Kidney epithelial cell (primary cell): ENCODE results near the gene RASD2. TPM values are rescaled to one million over a fixed set of nuclear protein-coding genes. Genes with fewer than 3 reads are reported as not detected.

Experiments
- DNase-seq: peaks from one replicate; pipeline ENCODE4 v3.0.0-alpha.2; 2010; ENCODE audit warnings: low read depth
- H3K27me3 ChIP-seq: 2 replicates; pipeline ENCODE4 v1.6.0; 2011; ENCODE audit warnings: low read length; ENCODE audit not compliant: control insufficient read depth, insufficient read depth
- H3K36me3 ChIP-seq: 2 replicates; pipeline ENCODE4 v1.5.1; 2011; ENCODE audit warnings: low read length; ENCODE audit not compliant: control insufficient read depth, insufficient read depth
- H3K4me3 ChIP-seq: 2 replicates; pipeline ENCODE4 v1.5.1; 2011; ENCODE audit warnings: low read depth, mild to moderate bottlenecking, control low read depth, low read length
- CTCF ChIP-seq: IDR thresholded peaks from 2 replicates; pipeline ENCODE4 v1.5.1; 2011; ENCODE audit warnings: mild to moderate bottlenecking, moderate library complexity, low read length, control low read depth, inconsistent platforms; ENCODE audit not compliant: insufficient read depth, poor library complexity, severe bottlenecking
- total RNA-seq: library from RNA; depleted of rRNA; stranded (reverse); fragments of >200 nt; gene quantifications from 2 replicates; pipeline ENCODE4 v1.2.3, GENCODE V29; 2015

RASD2 gene
- total RNA-seq, 1 donor from 2014 or later: 0.04 TPM

DNA sequence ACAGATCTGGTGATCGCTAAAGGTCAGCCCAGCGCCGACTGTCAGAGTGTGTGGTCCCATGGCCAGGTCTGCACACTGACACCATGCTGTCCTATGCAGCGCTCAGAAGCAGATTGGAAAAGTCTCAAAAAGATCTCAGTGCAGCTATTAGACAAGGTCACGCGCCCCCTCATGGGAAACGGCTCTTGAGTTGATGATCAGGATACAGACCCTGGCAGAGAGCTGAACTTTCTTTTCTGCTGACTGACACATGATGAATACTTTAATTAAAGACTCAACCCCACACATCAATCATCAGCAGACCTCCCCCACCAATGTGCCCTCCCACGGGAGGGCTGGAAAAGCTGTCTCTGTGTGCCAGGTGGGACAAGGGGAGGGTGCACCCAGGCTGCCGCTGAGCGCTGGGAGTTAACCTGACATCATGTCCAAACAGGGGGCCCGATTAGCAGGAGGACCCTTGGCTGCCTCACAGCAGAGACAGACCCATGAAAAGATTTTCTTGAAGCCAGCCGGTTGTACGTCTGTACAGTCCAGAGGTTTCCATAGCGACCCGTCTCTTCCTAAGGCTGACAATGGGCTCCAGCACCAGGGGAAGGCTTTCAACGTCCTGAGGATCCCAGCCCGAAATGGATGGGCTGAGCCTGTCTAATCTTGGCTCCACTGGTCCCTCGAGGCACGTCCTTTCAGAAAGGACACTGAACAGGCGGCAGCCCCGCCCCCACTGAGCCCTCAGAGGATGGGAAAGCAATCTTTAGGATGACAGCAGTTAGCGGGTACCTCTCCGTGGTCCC is 26.9 kb downstream of the RASD2 start:
- TF ChIP-seq CTCF: no peak
- Histone ChIP-seq H3K27me3 (peaks cover 10% of the 10 kb centered on the region), H3K36me3 (no peaks in the 10 kb centered on the region), H3K4me3 (no peak overlapping the region)
- no peak for DNase-seq

DNA sequence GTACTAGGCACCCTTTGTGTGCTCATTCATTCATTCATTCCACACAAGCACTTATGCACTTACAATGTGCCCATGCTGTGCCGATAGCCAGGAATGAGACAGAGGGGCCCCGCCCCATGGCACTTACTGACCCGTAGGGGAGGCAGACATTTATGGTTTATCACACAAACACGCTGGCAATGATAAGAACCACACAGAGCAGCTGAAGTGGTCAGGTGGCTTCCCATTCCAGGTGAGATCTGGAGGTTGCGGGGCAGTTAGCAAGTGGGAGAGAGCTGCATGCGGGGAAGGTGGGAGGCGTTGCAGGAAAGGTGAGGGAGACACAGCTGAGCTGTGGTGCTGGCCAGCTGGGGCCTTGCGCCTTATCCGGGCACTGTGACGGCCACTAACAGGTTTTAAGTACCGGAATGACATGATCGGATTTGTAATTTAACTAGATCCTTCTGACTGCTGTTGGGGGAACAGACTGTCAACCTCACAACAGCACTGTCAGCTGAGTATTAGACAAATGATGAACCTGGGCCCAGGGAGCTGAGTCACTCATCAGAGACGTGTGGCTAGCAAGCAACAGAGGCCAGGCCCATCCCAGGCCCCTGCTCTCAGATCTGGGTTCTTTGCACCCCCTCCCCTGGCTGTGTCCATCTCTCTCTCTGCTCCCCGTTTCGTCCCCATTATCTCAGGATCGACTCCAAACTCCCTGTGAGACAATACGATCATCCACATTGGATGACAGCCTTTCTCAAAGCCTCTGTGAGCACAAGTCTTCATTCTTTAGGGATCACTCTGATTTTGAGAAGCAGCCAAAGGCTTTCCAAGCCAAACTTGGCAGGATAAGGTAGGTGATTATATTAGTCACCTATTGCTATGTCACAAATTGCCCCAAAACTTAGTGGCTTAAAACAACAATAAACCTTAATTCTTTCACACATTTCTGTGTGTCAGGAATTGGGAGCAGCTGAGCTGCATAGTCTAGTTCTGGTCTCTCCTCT is 28.4 kb downstream of the RASD2 start:
- peak; percentile 10 for DNase-seq
- no peaks in the 10 kb centered on the region for H3K36me3 ChIP-seq
- no peak for TF ChIP-seq CTCF
- peaks cover 10% of the 10 kb centered on the region for H3K27me3 ChIP-seq
- H3K4me3 ChIP-seq: no peak overlapping the region

- Histone ChIP-seq H3K4me3 (no peak overlapping the region), H3K27me3 (peaks cover 10% of the 10 kb centered on the region), H3K36me3 (no peaks in the 10 kb centered on the region)
- no peak for TF ChIP-seq CTCF
- DNase-seq: no peak
Observed at GRCh38 chr22:35569916-35570315, 29.3 kb downstream of the RASD2 start.

GRCh38 chr22:35570686-35571194 is 30.1 kb downstream of the RASD2 start:
- DNase-seq: no peak
- H3K36me3 ChIP-seq: no peaks in the 10 kb centered on the region

DNA sequence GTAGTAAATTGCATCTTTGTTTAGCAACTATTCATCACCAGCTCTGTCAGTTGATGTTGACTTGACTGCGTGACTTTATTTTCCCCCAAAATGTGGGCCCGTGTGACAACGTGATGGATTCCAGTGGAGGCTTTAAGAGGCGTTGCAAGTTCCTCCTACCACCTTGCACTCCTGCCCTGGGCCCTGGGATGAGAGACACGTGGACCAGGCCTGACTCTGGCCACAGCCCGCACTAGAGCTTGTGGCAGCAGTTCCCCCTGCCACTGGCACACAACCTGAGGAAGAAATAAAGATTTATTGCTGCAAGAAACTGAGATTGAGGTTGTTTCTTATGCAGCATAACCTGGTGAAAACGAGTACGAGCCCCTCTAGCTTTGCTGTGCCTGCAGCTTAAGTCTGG is 31.9 kb downstream of the RASD2 start:
- peaks cover 3% of the 10 kb centered on the region for H3K27me3 ChIP-seq
- TF ChIP-seq CTCF: no peak
- DNase-seq: no peak
- H3K36me3 ChIP-seq: no peaks in the 10 kb centered on the region
- H3K4me3 ChIP-seq: no peak overlapping the region

More at GRCh38 chr22:35570686-35571194, 30.1 kb downstream of the RASD2 start:
- peaks cover 10% of the 10 kb centered on the region for H3K27me3 ChIP-seq
- TF ChIP-seq CTCF: no peak
- no peak overlapping the region for H3K4me3 ChIP-seq
